SIG-M5 (cell line): Measurements from ENCODE around the gene RSU1.

ENCODE experiments used
- DNase-seq: peaks from one replicate; lab custom pipeline; 2025; lab: John Stamatoyannopoulos, UW

The RSU1 gene

DNA sequence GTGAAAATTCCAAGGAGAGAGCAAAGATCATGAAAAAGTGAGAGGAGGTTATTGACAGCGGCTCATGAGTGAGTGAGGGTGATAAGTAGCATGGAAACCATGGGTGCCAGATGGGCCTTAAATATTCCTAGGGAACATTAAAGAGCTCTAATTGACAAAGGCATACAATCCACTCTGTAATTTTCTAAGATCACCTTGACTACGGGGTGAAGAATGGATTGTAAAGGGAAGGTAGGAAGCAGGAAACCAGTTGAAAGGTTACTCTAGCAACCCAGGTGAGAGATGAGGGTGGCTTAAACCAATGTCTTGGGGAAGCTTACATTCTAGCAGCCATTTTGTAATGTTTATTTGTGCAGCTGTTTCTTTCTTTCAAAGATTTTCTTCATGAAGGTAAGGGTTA, 75.7 kb downstream of the RSU1 start:
- no peak for DNase-seq

DNA sequence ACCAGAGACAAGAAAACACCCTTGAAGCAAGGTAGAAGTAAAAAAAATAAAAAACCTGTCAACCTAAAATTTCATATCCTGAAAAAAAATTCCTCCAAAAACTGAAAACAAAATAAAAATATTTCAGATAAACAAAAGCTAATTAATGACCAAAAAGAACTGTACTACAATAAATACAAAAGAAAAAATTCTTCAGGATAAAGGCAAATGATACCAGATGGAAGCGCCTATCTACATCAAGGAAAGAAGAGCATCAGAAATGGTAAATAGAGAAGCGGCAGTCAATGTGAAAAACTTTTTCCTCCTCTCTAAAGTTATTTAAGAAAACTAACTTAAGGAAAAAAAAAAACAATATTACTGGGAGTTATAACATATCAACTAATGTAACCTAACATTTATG, 79.8 kb downstream of the RSU1 start:
- DNase-seq: no peak

GRCh38 chr10:16735671-16736070, 81.6 kb downstream of the RSU1 start:
- DNase-seq: no peak

GRCh38 chr10:16732376-16732775, 84.8 kb downstream of the RSU1 start:
- no peak for DNase-seq

DNA sequence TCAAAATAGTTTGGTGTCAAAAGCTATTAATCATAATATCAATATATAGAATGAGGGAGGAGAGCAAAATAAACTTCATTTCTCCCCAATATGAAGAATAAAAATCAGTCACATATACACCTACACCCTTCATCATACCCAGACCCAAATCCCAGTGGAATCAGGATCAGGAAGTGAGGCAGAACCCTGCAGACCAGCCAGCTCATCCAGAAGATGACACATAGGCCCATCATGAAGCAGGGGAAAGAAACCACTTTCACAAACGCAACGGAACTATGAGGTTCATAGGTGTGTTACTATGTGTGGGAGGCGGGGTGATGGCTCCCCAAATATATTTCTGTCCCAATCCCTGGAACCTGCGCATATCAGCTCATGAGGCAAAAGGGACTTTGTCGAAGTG, 89.0 kb downstream of the RSU1 start:
- no peak for DNase-seq

DNA sequence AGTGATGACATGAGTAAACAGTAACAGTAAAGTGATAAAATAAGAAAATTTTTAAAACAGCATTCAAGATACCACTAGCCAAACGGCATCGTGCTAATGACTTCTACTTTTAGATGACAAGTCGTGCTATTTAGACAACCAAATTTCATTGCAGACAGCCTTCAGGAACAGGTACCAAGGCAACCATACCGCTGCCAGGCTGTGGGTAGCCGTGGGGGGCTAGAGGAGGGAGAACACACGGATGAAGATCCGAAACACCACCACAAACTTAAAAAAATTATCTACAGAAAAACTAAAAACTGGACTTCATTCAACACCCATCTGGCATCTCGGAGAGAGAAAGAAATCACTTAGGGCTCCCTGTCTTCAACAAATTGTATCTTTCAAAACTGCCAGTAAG, 89.6 kb downstream of the RSU1 start:
- no peak for DNase-seq

- no peak for DNase-seq
Observed at GRCh38 chr10:16724509-16724908, 92.7 kb downstream of the RSU1 start.

DNA sequence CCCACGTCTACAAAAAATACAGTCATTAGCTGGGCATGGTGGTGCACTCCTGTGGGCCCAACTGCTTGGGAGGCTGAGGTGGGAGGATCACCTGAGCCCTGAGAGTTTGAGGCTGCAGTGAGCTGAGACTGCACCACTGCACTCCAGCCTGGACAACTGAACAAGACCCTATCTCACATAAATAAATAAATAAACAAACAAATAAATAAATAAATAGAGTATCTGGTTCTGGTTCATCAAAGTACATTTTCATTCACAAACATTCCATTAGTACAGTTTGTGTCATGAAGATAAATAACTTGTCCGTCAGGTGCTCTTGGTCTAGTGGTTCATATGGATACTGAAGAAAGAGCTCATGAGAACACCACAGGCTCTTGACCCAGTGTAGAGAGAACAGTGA, 96.4 kb downstream of the RSU1 start:
- no peak for DNase-seq

- DNase-seq: no peak
Observed at GRCh38 chr10:16717622-16718395, 99.4 kb downstream of the RSU1 start.

DNA sequence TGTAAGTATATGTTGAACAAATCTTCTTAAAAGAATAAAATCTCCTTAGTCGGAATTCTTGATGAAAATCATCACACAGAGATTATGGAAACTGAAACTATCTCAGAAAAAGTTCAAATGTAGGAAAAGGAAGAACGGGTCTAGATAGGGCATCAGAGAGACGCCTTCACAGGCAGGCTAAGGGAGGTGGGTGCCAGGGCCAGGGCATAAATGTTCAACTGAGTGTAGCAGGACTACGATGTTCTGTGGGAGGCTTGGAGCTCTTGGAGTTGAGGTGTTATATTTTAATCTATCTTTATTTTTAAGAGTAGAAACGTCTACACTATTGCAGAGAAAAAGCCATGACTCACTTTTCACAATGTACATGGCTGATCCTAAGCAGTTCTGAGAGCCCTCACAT, 101.2 kb downstream of the RSU1 start:
- no peak for DNase-seq

- DNase-seq: no peak
Observed at GRCh38 chr10:16713290-16713689, 103.9 kb downstream of the RSU1 start.

GRCh38 chr10:16712883-16713282, 104.3 kb downstream of the RSU1 start:
- DNase-seq: no peak

DNA sequence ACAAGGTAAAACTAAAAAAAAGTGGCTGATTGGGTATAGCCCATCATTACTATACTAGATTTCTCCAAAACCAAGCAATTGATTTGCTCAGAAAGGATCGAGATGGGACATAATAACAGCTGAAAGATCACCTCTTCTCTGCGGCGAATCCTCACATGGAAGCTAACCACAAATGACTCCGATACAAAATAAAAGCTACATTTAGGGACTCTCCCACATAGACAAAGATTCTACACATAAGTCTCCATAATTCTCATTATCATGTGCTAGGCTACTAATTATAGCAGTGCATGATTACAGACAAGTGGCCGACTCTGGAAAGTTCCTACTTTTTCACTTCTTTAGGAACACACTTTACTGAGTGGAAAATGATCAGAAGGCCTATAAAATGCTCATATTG, 116.9 kb downstream of the RSU1 start:
- DNase-seq: no peak

- no peak for DNase-seq
Observed at GRCh38 chr10:16699435-16700057, 117.7 kb downstream of the RSU1 start.

DNA sequence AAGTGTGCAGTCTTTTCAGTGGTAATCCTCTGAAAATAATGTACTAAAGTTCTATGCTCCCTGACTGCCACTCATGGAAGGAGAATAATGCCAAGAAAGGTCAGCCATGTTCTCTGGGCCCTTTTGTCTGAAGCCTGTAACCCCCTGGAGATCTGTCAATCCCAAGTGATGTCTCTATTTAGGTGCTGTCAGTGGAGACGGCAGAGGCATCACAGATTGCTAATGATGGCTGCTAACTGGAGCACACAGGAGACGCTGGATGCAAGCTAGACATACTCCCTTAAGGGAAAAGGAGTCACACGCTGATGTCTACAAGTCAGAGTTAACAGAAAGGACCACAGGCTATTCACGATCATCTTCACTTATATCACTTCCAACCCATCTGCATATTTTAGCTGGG, 118.8 kb downstream of the RSU1 start:
- no peak for DNase-seq

DNA sequence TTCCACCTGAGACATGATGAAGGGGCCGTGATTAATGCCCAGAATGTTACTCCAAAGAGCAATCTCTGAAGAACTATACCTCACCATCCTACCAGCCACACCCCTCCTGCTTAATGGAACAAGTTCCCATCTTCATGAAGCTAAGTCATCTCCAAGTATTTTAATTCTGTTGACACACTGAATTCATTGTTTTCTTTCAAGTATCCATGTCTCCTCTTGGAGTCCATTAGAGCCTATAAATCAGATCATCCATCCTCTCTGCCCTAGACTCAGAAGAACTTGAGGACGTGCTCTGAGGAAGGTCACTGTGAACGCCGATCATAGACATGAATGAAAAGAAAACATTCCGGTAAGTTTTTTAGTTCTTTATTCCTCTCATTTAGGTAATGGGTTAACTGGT, 126.8 kb downstream of the RSU1 start:
- no peak for DNase-seq

DNA sequence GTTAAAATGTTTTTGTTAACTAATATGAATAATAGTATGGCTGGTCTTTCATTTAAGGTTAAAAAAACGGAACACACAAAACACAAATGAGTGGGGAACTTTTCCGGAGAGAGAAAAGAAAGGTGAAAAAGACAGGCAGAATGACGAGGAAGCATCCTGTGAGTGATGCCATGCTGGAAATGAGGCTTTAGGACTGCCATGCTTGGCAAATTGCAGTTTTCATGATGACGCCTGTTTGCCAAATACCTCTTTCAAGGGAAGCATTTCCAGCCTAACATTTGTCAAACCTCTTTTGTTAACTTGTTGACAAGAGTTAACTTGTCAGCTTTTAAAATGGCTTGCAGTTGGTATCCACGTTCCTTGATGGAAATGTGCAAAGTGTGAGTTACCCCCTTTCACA, 127.5 kb downstream of the RSU1 start:
- DNase-seq: no peak

- no peak for DNase-seq
Observed at GRCh38 chr10:16689227-16689626, 128.0 kb downstream of the RSU1 start.

DNA sequence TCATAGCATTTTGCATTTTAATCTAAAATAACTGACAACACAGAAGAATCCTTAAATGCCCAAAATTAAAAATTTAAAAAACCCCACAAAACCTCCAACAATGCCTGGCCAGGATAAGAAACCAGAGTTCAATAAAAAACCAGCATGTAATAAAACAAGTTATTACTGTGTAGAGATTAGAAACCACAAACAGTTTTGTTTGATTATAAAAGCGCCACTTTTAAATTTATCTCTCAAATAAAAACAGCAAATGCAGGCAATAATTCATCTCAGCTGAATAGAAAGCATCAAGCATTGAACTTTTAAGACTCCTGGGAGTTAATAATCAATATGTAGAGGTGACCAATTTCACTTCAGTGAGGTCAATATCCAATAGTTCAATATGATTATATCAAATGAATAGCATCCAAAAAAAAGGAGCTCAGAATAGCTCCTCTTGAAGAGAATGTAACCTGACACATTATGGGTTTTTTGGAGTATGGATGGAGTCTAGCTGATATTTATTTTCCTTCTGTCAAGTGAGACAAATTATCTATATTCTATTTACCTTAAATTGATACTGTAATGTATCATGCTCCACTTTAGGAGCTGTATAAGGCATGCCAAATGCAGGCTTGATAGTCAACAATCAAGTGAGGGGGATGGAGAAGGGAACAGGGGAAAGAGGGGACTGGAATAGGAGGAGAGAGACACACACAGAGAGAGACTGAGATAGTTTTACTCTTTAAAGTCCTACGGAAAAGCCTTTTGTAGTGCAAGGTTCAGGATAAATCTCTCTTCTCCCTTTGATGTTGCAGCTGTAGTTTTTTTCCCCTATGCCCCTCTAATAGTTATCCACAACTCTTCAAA, 130.9 kb downstream of the RSU1 start:
- DNase-seq: no peak

DNA sequence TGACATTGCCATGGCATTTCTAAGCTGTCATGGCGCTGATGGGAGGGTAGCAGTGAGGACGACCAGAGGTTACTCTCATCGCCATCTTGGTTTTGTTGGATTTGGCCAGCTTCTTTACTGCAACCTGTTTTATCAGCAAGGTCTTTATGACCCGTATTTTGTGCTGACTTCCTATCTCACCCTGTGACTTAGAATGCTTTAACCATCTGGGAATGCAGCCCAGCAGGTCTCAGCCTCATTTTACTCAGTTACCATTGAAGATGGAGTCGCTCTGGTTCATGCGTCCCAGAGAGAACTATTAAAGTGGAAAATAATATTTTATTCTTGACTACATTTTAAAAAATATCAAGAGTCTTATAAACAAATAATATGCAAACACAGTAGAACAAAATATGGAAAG, 131.7 kb downstream of the RSU1 start:
- DNase-seq: no peak

GRCh38 chr10:16681521-16681920, 135.7 kb downstream of the RSU1 start:
- DNase-seq: no peak

- DNase-seq: no peak
Observed at GRCh38 chr10:16679511-16679910, 137.7 kb downstream of the RSU1 start.

- no peak for DNase-seq
Observed at GRCh38 chr10:16675334-16675733, 141.9 kb downstream of the RSU1 start.
